ENCODE data around the gene STRIP2.
"Not testable (repeated sequence)": the region's sequence is repeated elsewhere in the genome, so short reads cannot be mapped to it uniquely, and the experiment has no call there.

Gene STRIP2

GRCh38 chr7:129394101-129394500 is 40.1 kb upstream of the STRIP2 start:
- H3K36me3 ChIP-seq (ENCODE audit: insufficient read depth, low read length): no peaks in the 10 kb centered on the region
- H2AFZ ChIP-seq (ENCODE audit: low read length, unreplicated experiment): no peak overlapping the region
- H3K4me3 ChIP-seq (ENCODE audit: low read depth, low read length): no peak overlapping the region
- no peak overlapping the region for H3K27ac ChIP-seq (ENCODE audit: low read depth, low read length)
- H3K4me1 ChIP-seq (ENCODE audit: control insufficient read depth, insufficient read depth, low read length, unreplicated experiment): no peaks in the 10 kb centered on the region
- H3K27me3 ChIP-seq (ENCODE audit: insufficient read depth, low read length): no peaks in the 10 kb centered on the region
- no peaks in the 10 kb centered on the region for H3K79me2 ChIP-seq (ENCODE audit: control insufficient read depth, insufficient read depth, low read length, unreplicated experiment)

- Histone ChIP-seq H3K79me2 (ENCODE audit: control insufficient read depth, insufficient read depth, low read length, unreplicated experiment) (no peaks in the 10 kb centered on the region), H3K27ac (ENCODE audit: low read depth, low read length) (no peak overlapping the region), H3K36me3 (ENCODE audit: insufficient read depth, low read length) (no peaks in the 10 kb centered on the region)
These were observed 39.0 kb upstream of the STRIP2 start for GRCh38 chr7:129394982-129395914.

GRCh38 chr7:129401228-129401966 is 32.8 kb upstream of the STRIP2 start:
- no peaks in the 10 kb centered on the region for H3K79me2 ChIP-seq (ENCODE audit: control insufficient read depth, insufficient read depth, low read length, unreplicated experiment)
- H3K27me3 ChIP-seq (ENCODE audit: insufficient read depth, low read length): no peaks in the 10 kb centered on the region
- no peaks in the 10 kb centered on the region for H3K36me3 ChIP-seq (ENCODE audit: insufficient read depth, low read length)
- peaks cover 13% of the 10 kb centered on the region for H3K4me1 ChIP-seq (ENCODE audit: control insufficient read depth, insufficient read depth, low read length, unreplicated experiment)
- H3K27ac ChIP-seq (ENCODE audit: low read depth, low read length): no peak overlapping the region
- no peak overlapping the region for H3K4me3 ChIP-seq (ENCODE audit: low read depth, low read length)
- no peak overlapping the region for H2AFZ ChIP-seq (ENCODE audit: low read length, unreplicated experiment)

More at GRCh38 chr7:129394982-129395914, 39.0 kb upstream of the STRIP2 start:
- H3K4me1 ChIP-seq (ENCODE audit: control insufficient read depth, insufficient read depth, low read length, unreplicated experiment): no peaks in the 10 kb centered on the region
- no peaks in the 10 kb centered on the region for H3K27me3 ChIP-seq (ENCODE audit: insufficient read depth, low read length)
- H2AFZ ChIP-seq (ENCODE audit: low read length, unreplicated experiment): no peak overlapping the region
- H3K4me3 ChIP-seq (ENCODE audit: low read depth, low read length): no peak overlapping the region

- Histone ChIP-seq H3K4me3 (ENCODE audit: low read depth, low read length) (no peak overlapping the region), H3K27ac (ENCODE audit: low read depth, low read length) (no peak overlapping the region), H3K79me2 (ENCODE audit: control insufficient read depth, insufficient read depth, low read length, unreplicated experiment) (no peaks in the 10 kb centered on the region), H3K27me3 (ENCODE audit: insufficient read depth, low read length) (no peaks in the 10 kb centered on the region), H3K36me3 (ENCODE audit: insufficient read depth, low read length) (no peaks in the 10 kb centered on the region), H3K4me1 (ENCODE audit: control insufficient read depth, insufficient read depth, low read length, unreplicated experiment) (peaks cover 13% of the 10 kb centered on the region), H2AFZ (ENCODE audit: low read length, unreplicated experiment) (no peak overlapping the region)
These were observed 32.0 kb upstream of the STRIP2 start for GRCh38 chr7:129401967-129402860.

- no peak overlapping the region for H3K27ac ChIP-seq (ENCODE audit: low read depth, low read length)
- H3K4me3 ChIP-seq (ENCODE audit: low read depth, low read length): no peak overlapping the region
- no peaks in the 10 kb centered on the region for H3K36me3 ChIP-seq (ENCODE audit: insufficient read depth, low read length)
- H3K4me1 ChIP-seq (ENCODE audit: control insufficient read depth, insufficient read depth, low read length, unreplicated experiment): peaks cover 13% of the 10 kb centered on the region
- H3K79me2 ChIP-seq (ENCODE audit: control insufficient read depth, insufficient read depth, low read length, unreplicated experiment): no peaks in the 10 kb centered on the region
- H2AFZ ChIP-seq (ENCODE audit: low read length, unreplicated experiment): no peak overlapping the region
- no peaks in the 10 kb centered on the region for H3K27me3 ChIP-seq (ENCODE audit: insufficient read depth, low read length)
These were observed 28.7 kb upstream of the STRIP2 start for GRCh38 chr7:129405527-129405926.

- not testable (repeated sequence) for H3K27me3 ChIP-seq (ENCODE audit: insufficient read depth, low read length); H3K27ac ChIP-seq (ENCODE audit: low read depth, low read length); H3K36me3 ChIP-seq (ENCODE audit: insufficient read depth, low read length); H3K4me3 ChIP-seq (ENCODE audit: low read depth, low read length); H2AFZ ChIP-seq (ENCODE audit: low read length, unreplicated experiment); H3K79me2 ChIP-seq (ENCODE audit: control insufficient read depth, insufficient read depth, low read length, unreplicated experiment); H3K4me1 ChIP-seq (ENCODE audit: control insufficient read depth, insufficient read depth, low read length, unreplicated experiment)
These were observed 24.0 kb upstream of the STRIP2 start for GRCh38 chr7:129410238-129410637.

- H2AFZ ChIP-seq (ENCODE audit: low read length, unreplicated experiment): no peak overlapping the region
- H3K27ac ChIP-seq (ENCODE audit: low read depth, low read length): no peak overlapping the region
- H3K79me2 ChIP-seq (ENCODE audit: control insufficient read depth, insufficient read depth, low read length, unreplicated experiment): no peaks in the 10 kb centered on the region
- 0 out of 2 replicates have a peak, but pooled peaks cover 3% of the 10 kb centered on the region for H3K36me3 ChIP-seq (ENCODE audit: insufficient read depth, low read length)
- H3K27me3 ChIP-seq (ENCODE audit: insufficient read depth, low read length): no peaks in the 10 kb centered on the region
- H3K4me3 ChIP-seq (ENCODE audit: low read depth, low read length): no peak overlapping the region
- H3K4me1 ChIP-seq (ENCODE audit: control insufficient read depth, insufficient read depth, low read length, unreplicated experiment): no peaks in the 10 kb centered on the region
These were observed 21.7 kb upstream of the STRIP2 start for GRCh38 chr7:129412501-129412900.

- no peak overlapping the region for H3K27ac ChIP-seq (ENCODE audit: low read depth, low read length)
- H3K4me1 ChIP-seq (ENCODE audit: control insufficient read depth, insufficient read depth, low read length, unreplicated experiment): no peaks in the 10 kb centered on the region
- 0 out of 2 replicates have a peak, but pooled peaks cover 3% of the 10 kb centered on the region for H3K36me3 ChIP-seq (ENCODE audit: insufficient read depth, low read length)
- no peaks in the 10 kb centered on the region for H3K79me2 ChIP-seq (ENCODE audit: control insufficient read depth, insufficient read depth, low read length, unreplicated experiment)
- H2AFZ ChIP-seq (ENCODE audit: low read length, unreplicated experiment): no peak overlapping the region
- H3K4me3 ChIP-seq (ENCODE audit: low read depth, low read length): no peak overlapping the region
- H3K27me3 ChIP-seq (ENCODE audit: insufficient read depth, low read length): no peaks in the 10 kb centered on the region
These were observed 17.2 kb upstream of the STRIP2 start for GRCh38 chr7:129417073-129417472.

- no peak overlapping the region for H3K27ac ChIP-seq (ENCODE audit: low read depth, low read length)
- no peaks in the 10 kb centered on the region for H3K4me1 ChIP-seq (ENCODE audit: control insufficient read depth, insufficient read depth, low read length, unreplicated experiment)
- no peaks in the 10 kb centered on the region for H3K79me2 ChIP-seq (ENCODE audit: control insufficient read depth, insufficient read depth, low read length, unreplicated experiment)
- H3K27me3 ChIP-seq (ENCODE audit: insufficient read depth, low read length): no peaks in the 10 kb centered on the region
- H3K4me3 ChIP-seq (ENCODE audit: low read depth, low read length): no peak overlapping the region
- no peak overlapping the region for H2AFZ ChIP-seq (ENCODE audit: low read length, unreplicated experiment)
- H3K36me3 ChIP-seq (ENCODE audit: insufficient read depth, low read length): no peaks in the 10 kb centered on the region
These were observed 12.4 kb upstream of the STRIP2 start for GRCh38 chr7:129421717-129422250.

- Histone ChIP-seq H3K4me1 (ENCODE audit: control insufficient read depth, insufficient read depth, low read length, unreplicated experiment) (peaks cover 2% of the 10 kb centered on the region), H3K36me3 (ENCODE audit: insufficient read depth, low read length) (no peaks in the 10 kb centered on the region)
These were observed 11.5 kb upstream of the STRIP2 start for GRCh38 chr7:129422727-129423126.

More at GRCh38 chr7:129422727-129423126, 11.5 kb upstream of the STRIP2 start:
- Histone ChIP-seq H3K4me3 (ENCODE audit: low read depth, low read length) (no peak overlapping the region), H3K27me3 (ENCODE audit: insufficient read depth, low read length) (no peaks in the 10 kb centered on the region), H3K27ac (ENCODE audit: low read depth, low read length) (no peak overlapping the region), H2AFZ (ENCODE audit: low read length, unreplicated experiment) (no peak overlapping the region), H3K79me2 (ENCODE audit: control insufficient read depth, insufficient read depth, low read length, unreplicated experiment) (no peaks in the 10 kb centered on the region)
